GM18519 (cell line): ENCODE results near the gene RPP14.
A peak's percentile ranks its signal among the peaks of the same experiment; 100 is the strongest.
"Not testable (repeated sequence)": the region's sequence is repeated elsewhere in the genome, so short reads cannot be mapped to it uniquely, and the experiment has no call there.

Experiments
- ATAC-seq: cut with Tn5 transposase; IDR thresholded peaks from one replicate; pipeline ENCODE4 v1.9.1; 2021; ENCODE audit warnings: mild to moderate bottlenecking, moderate library complexity; ENCODE audit not compliant: unreplicated experiment, low FRiP score

The RPP14 gene

DNA sequence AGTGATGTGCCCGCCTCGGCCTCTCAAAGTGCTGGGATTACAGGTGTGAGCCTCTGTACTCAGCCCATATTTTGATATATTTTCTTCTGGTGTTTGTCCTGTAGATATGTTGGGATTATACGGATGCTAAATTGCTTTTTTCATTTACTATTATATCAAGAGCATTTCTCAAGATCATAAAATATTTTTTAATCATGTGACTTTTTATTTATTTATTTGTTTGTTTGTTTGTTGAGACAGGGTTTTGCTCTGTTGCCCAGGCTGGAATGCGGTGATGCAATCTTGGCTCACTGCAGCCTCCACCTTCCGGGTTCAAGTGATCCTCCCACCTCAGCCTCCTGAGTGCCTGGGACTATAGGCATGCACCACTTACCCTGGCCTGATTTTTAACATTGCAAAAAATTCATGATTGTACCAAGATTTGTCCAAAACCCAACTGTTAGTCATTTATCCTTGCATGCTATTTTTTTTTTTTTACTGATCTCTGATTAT, 23.9 kb downstream of the RPP14 start:
- ATAC-seq, result no peak

DNA sequence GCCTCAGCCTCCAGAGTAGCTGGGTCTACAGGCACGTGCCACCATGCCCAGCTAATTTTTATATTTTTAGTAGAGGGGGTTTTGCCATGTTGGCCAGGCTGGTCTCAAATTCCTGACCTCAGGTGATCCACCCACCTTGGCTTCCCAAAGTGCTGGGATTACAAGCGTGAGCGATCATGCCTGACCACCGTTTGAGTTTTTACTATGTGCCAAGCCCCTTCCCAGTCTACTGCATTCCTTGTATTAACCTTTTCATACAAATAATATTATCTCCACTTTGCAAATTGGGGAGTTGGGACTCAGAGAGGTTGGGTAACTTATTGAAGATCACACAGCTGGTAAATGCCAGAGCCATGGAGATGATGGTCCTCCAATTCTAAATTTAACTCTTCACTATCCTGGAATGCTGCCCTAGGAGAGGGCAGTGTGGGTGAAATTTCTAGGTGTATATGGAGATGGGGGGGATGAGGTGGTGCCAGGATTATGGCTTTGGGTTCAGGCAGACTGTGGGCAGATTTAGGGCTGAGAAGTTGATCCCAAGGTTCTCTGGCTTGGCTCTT, 25.6 kb downstream of the RPP14 start:
- ATAC-seq, result no peak

DNA sequence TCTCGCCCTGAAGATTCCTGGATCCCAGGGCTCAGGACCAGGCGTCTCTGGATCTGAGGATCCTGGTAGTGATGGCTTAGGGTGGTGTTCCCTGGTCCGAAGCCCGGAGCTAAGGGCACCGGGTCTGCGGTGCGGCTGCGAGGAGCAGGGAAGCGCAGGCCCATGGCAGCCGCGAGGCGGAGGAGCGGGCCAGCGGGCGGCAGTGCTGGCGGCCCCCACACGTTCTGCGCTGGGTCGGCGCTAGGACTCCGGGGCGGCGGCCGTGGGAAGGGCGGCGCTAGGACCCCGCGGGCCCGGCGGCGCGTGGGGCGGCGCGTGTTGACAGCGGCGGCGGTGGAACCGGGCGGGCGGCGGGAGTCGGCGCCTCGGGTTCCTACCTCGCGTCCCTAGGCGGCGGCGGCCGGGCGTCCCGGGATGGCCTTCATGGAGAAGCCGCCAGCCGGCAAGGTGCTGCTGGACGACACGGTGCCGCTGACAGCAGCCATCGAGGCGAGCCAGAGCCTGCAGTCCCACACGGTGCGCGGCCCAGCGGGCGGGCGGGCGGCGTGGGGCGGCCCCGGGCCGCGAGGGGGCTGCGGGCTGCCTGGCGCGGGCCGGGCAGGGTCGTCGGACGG, 26.6 kb downstream of the RPP14 start, which contains the start of gene PXK:
PXK (plus strand) TSS at position 318 of the 614 bp plus-strand sequence; CDS start at position 415, 97 bp downstream.
- peak; percentile 66 for ATAC-seq

DNA sequence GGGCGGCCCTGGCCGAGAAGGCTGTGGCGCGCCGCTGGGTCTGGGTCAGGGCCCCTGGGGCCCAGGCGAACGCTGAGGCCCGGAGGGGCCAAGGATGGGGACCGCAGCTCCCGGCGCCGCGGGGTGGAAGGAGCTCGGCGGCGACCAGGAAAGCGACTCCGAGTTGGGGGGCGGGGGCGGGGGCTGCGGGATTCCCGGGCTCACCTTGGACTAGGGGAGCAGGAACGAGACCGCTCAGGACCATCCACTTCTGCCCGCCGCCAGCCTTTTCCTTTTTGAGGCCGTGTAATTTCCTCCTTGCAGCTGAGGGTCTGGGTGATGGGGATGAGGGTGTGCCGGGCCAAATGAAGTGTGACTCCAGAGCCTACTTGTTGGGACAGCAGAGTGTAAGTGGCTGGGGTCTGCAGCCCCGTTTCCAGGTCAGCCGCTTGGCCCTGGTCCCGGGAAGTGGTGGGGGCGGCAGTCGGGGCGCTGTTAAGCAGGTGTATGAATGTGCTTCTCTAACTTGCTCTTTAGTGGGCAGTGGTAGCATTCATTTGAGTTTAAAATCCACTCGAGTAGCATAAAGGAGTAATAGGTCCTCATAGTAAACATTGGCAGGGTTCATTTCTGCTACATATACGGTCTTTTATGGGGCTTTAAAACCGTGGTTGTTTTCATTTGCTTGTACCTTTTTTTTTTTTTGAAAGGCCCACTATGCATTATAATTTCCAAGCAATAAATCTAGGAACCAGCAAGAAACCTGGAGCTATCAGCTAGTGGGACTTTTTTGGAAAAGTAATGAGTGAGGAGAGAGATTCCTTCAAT, 27.4 kb downstream of the RPP14 start:
- no peak for ATAC-seq

DNA sequence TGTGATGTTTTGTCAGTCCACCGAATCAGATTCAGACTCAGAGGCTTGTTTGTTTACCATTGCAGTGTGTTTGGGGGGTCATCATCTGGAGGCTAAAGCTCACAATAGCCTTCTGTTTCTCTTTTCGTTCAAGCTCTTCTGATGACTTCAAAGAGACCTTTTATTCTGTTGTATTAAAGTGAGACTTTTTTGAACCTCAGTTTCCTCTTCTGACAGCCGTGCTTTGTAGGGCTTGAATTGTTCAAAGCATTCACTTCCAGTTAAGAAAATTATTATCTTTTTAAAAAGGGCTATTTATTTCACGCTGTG, 27.9 kb downstream of the RPP14 start:
- ATAC-seq, result no peak

DNA sequence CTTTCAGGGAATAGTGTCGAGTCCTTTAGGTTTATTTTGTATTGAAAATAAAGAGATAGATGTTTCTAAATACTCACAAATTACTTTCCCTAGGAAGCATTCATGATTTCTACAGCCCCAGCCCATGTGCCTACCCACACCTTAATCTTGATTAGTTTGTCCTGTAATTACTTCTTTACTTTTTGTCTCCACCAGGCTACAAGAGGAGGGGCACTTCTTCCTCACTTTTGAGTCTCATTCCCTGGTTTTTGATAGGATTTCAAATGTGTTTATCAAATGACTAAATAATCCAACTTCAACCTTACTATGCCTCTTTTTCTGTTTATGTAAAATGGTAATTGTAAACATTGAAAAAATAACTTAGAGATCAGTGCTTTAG, 28.4 kb downstream of the RPP14 start:
- no peak for ATAC-seq

DNA sequence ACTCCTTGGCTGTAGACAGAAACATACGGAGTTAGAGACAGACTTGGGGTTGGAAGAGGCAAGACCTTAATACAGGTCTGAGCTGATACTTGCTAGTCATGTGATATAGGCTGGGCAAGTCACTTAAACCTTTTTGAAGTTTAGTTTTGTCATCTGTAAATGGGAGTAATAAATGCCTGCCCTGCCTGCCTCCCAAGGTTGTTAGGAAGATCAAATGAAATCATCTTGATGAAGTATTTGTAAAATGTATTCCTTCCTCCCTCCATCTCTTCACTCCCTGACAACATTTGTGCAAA, 29.6 kb downstream of the RPP14 start:
- ATAC-seq, result no peak

DNA sequence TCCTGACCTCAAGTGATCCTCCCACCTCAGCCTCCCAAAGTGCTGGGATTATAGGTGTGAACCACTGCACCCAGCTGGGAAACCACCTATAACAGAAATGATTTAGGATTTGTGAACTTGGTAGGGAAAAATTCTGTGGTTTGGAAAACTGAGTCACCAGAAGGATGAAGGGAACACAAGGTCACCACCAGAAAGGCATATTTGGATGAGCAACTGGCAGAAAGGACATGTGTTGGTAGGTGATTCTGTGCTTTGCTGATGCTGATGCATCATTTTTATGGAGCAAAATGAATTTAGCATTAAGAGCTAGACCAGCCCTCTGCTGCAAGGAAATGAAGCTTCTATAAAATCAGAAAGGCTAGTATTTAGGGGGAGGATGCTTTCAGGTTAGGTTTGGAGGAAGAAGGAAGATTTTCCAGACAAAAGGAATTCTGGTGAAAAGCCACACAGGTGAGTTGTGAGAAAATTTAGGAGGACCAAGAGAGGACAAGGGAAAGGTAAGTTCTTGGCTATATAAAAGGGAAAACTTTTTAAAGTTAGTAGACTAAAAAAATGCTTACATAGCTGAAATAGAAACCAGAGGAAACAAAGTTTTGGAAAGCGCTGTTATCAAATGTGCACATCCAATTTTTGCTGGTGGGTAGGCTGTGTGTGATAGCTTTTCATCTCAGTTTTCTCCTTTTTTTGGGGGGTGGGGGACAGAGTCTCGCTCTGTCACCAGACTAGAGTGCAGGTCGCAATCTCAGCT, 30.3 kb downstream of the RPP14 start:
- no peak for ATAC-seq

DNA sequence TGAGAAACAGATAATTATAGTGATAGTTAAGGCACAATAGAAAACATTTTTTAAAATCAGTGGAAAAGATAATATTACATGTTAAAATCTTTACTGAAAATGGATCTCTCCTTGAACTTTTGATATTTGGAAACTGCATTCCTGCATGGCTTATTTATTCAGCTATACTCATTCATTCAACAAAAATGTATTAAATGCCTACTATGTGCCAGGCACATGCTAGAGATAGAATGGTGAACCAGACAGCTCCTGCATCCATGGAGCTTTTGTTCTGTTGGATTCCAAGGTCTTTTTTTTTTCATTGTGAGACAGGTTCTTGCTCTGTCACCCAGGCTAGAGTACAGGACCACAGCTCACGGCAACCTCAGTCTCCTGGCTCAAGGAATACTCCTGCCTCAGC, 31.1 kb downstream of the RPP14 start:
- ATAC-seq, result no peak

DNA sequence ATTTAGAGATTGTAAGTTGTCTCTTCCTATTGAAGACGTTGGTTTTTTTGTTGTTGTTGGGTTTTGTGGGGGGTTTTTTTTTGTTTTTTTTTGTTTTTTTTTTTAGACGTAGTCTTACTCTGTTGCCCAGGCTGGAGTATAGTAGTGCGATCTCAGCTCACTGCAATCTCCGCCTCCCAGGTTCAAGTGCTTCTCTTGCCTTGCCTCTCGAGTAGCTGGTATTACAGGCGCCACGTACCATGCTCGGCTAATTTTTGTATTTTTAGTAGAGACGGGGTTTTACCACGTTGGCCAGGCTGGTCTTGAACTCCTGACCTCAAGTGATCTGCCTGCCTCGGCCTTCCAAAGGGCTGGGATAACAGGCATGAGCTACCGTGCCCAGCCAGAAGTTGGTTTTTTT, 33.1 kb downstream of the RPP14 start:
- not testable (repeated sequence) for ATAC-seq

DNA sequence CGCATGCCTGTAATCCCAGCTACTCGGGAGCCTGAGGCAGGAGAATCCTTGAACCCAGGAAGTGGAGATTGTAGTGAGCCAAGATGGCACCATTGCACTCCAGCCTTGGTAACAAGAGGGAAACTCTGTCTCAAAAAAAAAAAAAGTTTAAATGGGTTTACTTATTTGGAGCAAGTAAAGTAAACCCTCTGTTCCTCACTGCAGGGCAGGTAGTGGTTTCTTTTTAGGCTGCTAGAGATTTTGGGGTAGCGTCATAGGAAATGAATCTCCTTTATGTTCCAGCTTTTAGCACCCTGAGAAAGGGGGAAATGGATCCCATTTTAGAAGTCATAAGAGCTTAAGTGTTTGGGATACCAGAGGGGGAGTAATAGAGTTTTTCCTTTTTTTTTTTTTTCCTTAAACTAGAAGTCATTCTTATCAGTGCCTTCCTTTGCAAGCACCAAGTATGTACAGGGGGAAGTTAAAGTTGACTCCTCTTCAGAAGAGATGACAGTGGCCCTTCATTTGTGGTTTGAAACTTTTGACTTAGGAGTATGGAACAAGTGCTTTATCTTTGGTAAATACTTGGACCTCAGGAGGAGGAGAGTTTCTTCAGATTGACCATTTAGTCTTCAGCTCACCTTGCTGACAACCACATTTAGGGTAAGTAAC, 34.7 kb downstream of the RPP14 start:
- no peak for ATAC-seq

DNA sequence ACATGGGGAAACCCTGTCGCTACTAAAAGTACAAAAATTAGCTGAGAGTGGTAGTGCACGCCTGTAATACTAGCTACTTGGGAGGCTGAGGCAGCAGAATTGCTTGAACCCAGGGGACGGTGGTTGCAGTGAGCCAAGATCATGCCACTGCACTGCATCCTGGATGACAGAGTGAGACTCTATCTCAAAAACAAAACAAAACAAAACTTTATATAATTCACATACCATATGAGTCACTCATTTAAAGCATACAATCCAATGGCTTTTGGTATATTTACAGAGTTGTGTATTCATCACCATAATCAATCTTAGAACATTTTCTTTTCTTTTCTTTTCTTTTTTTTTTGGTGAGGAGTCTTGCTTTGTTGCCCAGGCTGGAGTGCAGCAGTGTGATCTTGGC, 35.3 kb downstream of the RPP14 start:
- ATAC-seq, result no peak

DNA sequence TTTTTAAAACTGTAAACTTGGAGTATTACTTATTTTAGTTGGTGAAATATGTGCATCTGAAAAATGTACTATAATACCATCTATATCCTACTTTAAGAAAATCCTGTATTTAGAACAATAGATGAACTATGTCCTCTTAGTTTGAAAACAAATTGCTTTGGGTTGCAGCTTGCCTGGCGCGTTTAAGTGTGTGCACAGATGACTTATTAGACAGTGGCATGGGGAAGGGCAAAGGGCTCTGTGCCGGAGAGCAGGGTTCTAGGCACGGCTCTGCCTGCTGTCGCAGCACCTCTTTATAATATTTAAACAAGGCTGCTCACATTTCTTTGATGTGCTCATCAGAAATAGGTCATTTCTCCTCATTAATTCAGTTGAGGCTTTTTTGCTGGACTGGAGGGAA, 36.6 kb downstream of the RPP14 start:
- no peak for ATAC-seq

DNA sequence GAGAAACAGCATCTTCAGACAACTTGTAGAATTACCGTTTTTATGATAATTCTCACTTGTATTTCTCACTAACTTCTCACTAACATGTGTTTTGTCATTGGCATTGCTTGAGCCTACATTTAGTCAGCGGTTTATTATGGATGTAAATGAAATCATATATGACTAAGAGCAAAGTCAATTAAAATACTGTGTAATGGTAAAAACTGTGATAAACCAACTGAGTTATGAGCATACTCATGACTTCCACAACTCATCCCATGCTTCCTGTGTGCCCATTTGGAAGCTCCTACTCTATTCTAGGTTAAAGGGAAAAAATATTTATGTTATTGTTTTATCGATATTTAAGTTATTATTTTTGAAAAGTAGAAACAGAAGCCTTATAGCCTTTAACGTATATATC, 39.4 kb downstream of the RPP14 start:
- ATAC-seq, result no peak

DNA sequence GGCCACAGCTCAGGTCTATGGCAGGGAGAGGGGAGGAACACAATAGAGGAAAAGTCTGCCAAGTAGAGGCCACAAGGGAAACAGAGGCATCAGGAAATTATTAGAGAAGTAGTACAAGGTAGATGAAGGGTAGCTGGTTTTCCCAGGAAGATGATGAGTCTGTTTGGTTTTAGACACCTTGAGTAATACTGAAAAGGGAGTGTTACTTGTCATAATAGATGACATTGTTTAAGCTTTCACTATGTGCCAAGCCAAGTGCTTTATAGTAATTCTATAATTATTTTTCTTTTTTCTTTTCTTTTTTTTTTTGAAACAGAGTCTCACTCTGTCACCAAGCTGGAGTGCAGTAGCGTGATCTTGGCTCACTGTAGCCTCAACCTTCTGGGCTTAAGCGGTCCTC, 40.3 kb downstream of the RPP14 start:
- ATAC-seq, result no peak

DNA sequence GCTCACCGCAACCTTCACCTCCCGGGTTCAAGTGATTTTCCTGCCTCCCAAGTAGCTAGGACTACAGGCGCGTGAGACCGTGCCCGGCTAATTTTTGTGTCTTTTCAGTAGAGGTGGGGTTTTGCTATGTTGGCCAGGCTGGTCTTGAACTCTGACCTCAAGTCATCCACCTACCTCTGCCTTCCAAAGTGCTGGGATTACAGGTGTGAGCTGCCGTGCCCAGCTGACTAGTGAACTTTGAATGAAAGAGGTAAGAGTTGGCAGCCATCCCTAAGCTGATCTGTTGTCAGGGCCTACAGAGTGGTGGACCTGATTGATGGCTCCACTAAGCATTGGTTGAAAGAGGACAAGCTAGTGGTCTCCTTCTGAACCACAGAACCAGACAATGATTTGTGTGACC, 41.9 kb downstream of the RPP14 start:
- no peak for ATAC-seq

DNA sequence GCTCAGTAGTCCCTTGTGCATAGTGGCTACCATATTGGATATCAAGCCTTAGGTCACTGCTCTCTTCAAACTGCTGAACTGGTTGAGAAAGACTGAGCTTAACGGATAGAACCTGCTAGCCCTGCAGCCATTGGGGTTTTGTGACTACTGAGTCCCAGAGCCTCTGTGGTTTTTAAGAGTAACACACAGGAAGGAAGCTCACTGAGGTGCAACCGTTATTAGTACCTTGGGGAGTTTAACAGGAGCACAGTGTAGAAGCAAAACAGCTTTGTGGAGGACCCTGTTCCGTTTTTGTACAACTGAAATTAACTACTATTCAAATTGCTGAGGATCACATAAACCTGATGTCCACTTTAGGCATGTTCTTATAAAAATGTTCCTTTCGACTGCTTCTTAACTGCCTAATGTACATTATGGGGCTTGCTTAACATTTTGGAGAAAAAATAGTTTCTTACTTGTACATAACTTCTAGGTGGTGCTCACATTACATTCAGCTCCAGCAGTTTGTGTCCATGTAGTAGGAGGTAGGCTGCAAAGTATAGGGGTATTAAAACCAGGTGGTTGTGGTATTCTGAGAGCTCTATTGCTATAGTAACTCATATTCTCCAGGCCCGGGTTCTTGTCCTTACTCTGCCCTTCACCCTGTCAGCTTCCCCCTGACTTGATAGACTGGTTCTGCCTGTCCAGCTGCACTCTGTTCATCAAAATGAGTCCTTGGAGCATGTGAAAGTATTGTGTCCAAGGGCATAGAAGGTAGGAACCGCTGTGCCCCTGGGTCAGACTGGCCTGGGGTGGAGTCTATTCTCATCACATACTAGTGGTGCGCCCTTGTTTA, 44.0 kb downstream of the RPP14 start:
- ATAC-seq, result peak; percentile 83

DNA sequence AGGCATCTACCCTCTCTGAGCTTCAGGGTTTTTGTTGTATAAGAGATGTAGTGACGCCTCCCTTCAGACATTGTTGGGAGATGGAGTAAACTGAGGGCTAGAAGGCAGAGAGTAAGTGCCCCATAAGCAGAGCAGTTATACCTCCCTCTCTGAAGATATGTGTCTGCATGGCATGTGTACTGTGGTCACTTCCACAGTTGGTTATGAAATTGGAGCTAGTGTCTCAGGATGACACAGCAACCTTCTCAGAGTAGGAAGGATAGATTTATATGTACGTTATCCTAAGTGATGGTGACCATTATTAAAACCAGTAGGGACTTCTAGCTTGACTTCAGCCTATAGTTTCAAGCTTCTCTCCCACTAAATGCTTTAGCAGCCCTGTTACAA, 44.6 kb downstream of the RPP14 start:
- no peak for ATAC-seq

DNA sequence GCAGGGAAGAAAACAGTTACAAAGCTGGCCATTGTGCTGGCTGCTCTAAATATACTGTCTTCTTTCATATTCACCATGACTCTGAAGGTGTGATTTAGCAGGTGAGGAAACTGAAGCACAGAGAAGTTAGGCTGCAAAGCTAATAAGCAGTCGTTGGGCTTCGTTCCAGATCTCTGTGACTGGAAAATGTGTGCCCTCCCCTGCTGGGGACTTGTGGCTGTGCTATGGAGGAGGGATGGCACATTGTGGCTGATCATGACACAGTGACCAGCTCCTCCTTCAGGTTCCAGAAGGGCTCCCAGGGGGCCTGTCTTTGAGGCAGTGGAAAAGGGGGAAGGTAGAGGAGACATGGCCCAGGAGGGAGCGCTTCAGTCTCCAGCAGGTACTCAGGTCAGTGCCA, 45.9 kb downstream of the RPP14 start:
- ATAC-seq, result no peak

DNA sequence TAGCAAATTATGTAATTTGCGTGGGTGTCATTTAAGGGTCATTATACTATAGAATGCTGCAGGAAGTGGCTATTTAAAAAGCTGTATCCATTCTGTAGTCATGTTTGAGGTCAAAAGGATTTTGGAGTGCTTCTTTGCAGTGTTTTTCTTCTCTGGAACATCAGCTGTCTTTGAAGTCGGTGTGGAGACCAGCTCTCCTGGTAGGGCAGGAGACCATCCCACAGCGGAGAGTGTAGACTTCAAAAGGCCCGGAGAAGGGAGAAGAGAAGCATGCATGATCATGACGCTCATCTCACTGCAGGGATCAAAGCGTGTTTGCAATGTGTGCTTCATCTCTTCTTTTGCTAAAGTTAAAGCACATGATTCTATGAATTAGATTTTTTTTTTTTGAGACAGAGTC, 46.6 kb downstream of the RPP14 start:
- ATAC-seq, result no peak
